DOHH2 (cell line): ENCODE measurements around the gene SRGAP1.

Source experiments
- H3F3A ChIP-seq: fragments of 200-600 bp; sonication (generic), shearing (Covaris generic); 2 replicates; pipeline ENCODE4 v1.6.0; 2016; ENCODE audit warnings: antibody characterized with exemption, mild to moderate bottlenecking; ENCODE audit not compliant: control insufficient read depth, insufficient read depth
- H3K27ac ChIP-seq: fragments of 200-600 bp; sonication (generic); 2 replicates; pipeline ENCODE4 v1.5.1; 2014; ENCODE audit warnings: low read depth, mild to moderate bottlenecking, low read length, moderate library complexity
- H3K27me3 ChIP-seq: fragments of 200-600 bp; sonication (generic); 2 replicates; pipeline ENCODE4 v1.6.1; 2014; ENCODE audit warnings: mild to moderate bottlenecking, low read length, mixed read lengths; ENCODE audit not compliant: control insufficient read depth
- H3K36me3 ChIP-seq: fragments of 200-600 bp; sonication (generic); 2 replicates; pipeline ENCODE4 v1.6.1; 2014; ENCODE audit warnings: mild to moderate bottlenecking, low read length, moderate library complexity, mixed read lengths; ENCODE audit not compliant: control insufficient read depth
- H3K4me1 ChIP-seq: fragments of 200-600 bp; sonication (generic); 2 replicates; pipeline ENCODE4 v1.6.1; 2014; ENCODE audit warnings: mild to moderate bottlenecking, low read length, mixed read lengths; ENCODE audit not compliant: control insufficient read depth
- H3K4me2 ChIP-seq: fragments of 200-600 bp; sonication (generic); 2 replicates; pipeline ENCODE4 v1.6.0; 2014; ENCODE audit warnings: mild to moderate bottlenecking, low read length, moderate library complexity
- H3K4me3 ChIP-seq: fragments of 200-600 bp; sonication (generic); 2 replicates; pipeline ENCODE4 v1.5.1; 2014; ENCODE audit warnings: mild to moderate bottlenecking, low read length, mixed read lengths
- H3K79me2 ChIP-seq: fragments of 200-600 bp; sonication (generic); 2 replicates; pipeline ENCODE4 v1.6.1; 2014; ENCODE audit warnings: mild to moderate bottlenecking, low read length, mixed read lengths; ENCODE audit not compliant: control insufficient read depth
- H3K9me2 ChIP-seq: fragments of 200-600 bp; sonication (generic); replicated peaks from 2 replicates; pipeline ENCODE4 v1.6.1; 2014; ENCODE audit warnings: mild to moderate bottlenecking, low read length, mixed read lengths; ENCODE audit not compliant: control insufficient read depth
- H3K9me3 ChIP-seq: fragments of 200-600 bp; sonication (generic); 2 replicates; pipeline ENCODE4 v1.6.1; 2014; ENCODE audit warnings: antibody characterized with exemption, low read length, mixed read lengths; ENCODE audit not compliant: control insufficient read depth, insufficient read depth
- H4K20me1 ChIP-seq: fragments of 200-600 bp; sonication (generic); 2 replicates; pipeline ENCODE4 v1.6.0; 2014; ENCODE audit warnings: low read depth, mild to moderate bottlenecking, antibody characterized with exemption, low read length, moderate library complexity; ENCODE audit not compliant: control insufficient read depth, insufficient read depth
- EZH2phosphoT487 ChIP-seq: fragments of 200-600 bp; sonication (generic); IDR thresholded peaks from 2 replicates; pipeline ENCODE4 v1.6.1; 2017; ENCODE audit warnings: borderline replicate concordance, mild to moderate bottlenecking, antibody characterized with exemption, low read length, moderate library complexity, mixed read lengths
- TF ChIP-seq, protein P1 (sequence below): fragments of 200-600 bp; sonication (generic); IDR thresholded peaks from one replicate; pipeline ENCODE4 v1.5.1; 2014; ENCODE audit warnings: antibody characterized with exemption, mild to moderate bottlenecking, low read depth, low read length; ENCODE audit not compliant: poor library complexity, severe bottlenecking

Gene SRGAP1

DNA sequence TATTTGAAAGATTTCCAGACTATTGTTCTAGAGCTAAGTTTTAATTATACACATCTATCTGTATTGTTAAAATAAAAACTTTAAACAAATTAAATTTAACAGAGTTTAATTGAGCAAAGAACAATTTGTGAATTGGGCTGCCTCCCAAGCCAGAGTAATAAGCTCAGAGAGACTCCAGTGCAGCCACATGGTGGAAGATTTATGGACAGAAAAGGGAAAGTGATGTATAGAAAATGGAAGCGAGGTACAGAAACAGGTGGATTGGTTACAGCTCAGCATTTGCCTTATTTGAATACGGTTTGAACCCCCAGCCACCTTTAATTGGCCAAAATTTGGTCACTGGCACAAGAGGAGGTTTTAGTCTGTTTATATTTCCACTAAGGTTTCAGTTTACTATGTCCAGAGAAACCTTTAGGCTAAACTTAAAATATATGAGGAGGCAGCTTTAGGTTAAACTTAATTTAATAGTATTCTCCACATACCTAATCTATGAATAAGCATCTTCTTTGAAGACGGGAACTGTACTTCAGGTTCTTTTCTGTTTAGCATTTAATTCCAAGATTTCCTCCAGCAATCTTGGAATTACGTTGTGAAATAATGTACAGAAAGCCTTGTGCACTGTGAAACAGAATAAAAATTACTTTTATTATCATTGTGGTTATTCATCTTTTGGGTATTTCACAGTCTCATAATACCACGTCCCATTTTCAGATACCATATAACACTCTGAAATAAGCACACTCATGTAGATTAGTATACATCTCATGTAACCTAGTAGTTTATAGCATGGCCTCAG, 19.4 kb downstream of the SRGAP1 start:
- Histone ChIP-seq H3K4me3 (no peak overlapping the region), H3K9me3 (no peaks in the 10 kb centered on the region), H3K9me2 (no peaks in the 10 kb centered on the region), H3K27ac (no peak overlapping the region), H3K27me3 (no peaks in the 10 kb centered on the region), H3F3A (no peaks in the 10 kb centered on the region), H3K36me3 (no peaks in the 10 kb centered on the region), H3K4me1 (no peaks in the 10 kb centered on the region), H3K79me2 (no peaks in the 10 kb centered on the region), H4K20me1 (no peaks in the 10 kb centered on the region), H3K4me2 (no peak overlapping the region)
- no peak for TF ChIP-seq EZH2phosphoT487
- TF ChIP-seq, protein P1, sequence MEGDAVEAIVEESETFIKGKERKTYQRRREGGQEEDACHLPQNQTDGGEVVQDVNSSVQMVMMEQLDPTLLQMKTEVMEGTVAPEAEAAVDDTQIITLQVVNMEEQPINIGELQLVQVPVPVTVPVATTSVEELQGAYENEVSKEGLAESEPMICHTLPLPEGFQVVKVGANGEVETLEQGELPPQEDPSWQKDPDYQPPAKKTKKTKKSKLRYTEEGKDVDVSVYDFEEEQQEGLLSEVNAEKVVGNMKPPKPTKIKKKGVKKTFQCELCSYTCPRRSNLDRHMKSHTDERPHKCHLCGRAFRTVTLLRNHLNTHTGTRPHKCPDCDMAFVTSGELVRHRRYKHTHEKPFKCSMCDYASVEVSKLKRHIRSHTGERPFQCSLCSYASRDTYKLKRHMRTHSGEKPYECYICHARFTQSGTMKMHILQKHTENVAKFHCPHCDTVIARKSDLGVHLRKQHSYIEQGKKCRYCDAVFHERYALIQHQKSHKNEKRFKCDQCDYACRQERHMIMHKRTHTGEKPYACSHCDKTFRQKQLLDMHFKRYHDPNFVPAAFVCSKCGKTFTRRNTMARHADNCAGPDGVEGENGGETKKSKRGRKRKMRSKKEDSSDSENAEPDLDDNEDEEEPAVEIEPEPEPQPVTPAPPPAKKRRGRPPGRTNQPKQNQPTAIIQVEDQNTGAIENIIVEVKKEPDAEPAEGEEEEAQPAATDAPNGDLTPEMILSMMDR, result no peak

DNA sequence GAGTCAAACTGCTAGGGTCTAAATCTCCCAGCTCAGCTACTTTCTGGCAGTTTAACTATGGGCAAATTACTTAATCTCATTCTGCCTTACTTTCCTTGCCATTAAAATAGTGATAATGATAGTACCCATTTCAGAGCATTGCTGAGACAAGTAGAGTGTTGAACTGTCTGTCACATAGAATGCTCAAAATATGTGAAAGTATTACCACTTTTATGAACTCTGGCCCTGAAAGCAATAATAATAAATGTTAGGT, 19.9 kb downstream of the SRGAP1 start:
- Histone ChIP-seq H3K4me1 (no peaks in the 10 kb centered on the region), H3K27ac (no peak overlapping the region), H3K9me2 (no peaks in the 10 kb centered on the region), H3K4me3 (no peak overlapping the region), H4K20me1 (no peaks in the 10 kb centered on the region), H3K9me3 (no peaks in the 10 kb centered on the region), H3F3A (no peaks in the 10 kb centered on the region), H3K27me3 (no peaks in the 10 kb centered on the region), H3K79me2 (no peaks in the 10 kb centered on the region), H3K4me2 (no peak overlapping the region), H3K36me3 (no peaks in the 10 kb centered on the region)
- TF ChIP-seq, protein P1, result no peak
- no peak for TF ChIP-seq EZH2phosphoT487

DNA sequence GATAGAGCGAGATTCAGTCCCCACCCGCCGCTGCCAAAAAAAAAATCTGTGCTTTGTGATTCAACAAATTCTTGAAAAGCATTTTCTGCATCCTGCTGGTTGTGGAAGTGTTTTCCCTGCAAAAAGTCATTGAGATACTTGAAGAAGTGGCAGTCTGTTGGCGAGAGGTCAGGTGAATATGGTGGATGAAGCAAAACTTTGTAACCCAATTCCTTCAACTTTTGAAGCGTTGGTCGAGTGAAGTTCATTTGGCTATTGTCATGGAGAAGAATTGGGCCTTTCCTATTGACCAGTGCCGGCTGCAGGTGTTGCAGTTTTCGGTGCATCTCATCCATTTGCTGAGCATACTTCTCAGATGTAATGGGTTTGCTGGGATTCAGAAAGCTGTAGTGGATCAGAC, 20.9 kb downstream of the SRGAP1 start:
- TF ChIP-seq, protein P1, result no peak
- no peak for TF ChIP-seq EZH2phosphoT487
- Histone ChIP-seq H3K4me2 (no peak overlapping the region), H3K79me2 (no peaks in the 10 kb centered on the region)

More for the DNA sequence above, 20.9 kb downstream of the SRGAP1 start:
- Histone ChIP-seq H3F3A (no peaks in the 10 kb centered on the region), H3K9me3 (no peaks in the 10 kb centered on the region), H3K9me2 (no peaks in the 10 kb centered on the region), H3K36me3 (no peaks in the 10 kb centered on the region), H4K20me1 (no peaks in the 10 kb centered on the region), H3K27ac (no peak overlapping the region), H3K4me3 (no peak overlapping the region), H3K27me3 (no peaks in the 10 kb centered on the region), H3K4me1 (no peaks in the 10 kb centered on the region)
